ENCODE results near the gene CLPTM1.
"Not testable (repeated sequence)": the region's sequence is repeated elsewhere in the genome, so short reads cannot be mapped to it uniquely, and the experiment has no call there.

Gene CLPTM1, protein sequence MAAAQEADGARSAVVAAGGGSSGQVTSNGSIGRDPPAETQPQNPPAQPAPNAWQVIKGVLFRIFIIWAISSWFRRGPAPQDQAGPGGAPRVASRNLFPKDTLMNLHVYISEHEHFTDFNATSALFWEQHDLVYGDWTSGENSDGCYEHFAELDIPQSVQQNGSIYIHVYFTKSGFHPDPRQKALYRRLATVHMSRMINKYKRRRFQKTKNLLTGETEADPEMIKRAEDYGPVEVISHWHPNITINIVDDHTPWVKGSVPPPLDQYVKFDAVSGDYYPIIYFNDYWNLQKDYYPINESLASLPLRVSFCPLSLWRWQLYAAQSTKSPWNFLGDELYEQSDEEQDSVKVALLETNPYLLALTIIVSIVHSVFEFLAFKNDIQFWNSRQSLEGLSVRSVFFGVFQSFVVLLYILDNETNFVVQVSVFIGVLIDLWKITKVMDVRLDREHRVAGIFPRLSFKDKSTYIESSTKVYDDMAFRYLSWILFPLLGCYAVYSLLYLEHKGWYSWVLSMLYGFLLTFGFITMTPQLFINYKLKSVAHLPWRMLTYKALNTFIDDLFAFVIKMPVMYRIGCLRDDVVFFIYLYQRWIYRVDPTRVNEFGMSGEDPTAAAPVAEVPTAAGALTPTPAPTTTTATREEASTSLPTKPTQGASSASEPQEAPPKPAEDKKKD

GRCh38 chr19:44954649-44955504, at the start of gene CLPTM1:
Gene CLPTM1, plus strand, starts transcription at chr19:44955380. Its CDS starts 16 bp downstream, at chr19:44955396.
- peak; percentile 95 for DNase-seq (ENCODE audit: low read depth)

DNA sequence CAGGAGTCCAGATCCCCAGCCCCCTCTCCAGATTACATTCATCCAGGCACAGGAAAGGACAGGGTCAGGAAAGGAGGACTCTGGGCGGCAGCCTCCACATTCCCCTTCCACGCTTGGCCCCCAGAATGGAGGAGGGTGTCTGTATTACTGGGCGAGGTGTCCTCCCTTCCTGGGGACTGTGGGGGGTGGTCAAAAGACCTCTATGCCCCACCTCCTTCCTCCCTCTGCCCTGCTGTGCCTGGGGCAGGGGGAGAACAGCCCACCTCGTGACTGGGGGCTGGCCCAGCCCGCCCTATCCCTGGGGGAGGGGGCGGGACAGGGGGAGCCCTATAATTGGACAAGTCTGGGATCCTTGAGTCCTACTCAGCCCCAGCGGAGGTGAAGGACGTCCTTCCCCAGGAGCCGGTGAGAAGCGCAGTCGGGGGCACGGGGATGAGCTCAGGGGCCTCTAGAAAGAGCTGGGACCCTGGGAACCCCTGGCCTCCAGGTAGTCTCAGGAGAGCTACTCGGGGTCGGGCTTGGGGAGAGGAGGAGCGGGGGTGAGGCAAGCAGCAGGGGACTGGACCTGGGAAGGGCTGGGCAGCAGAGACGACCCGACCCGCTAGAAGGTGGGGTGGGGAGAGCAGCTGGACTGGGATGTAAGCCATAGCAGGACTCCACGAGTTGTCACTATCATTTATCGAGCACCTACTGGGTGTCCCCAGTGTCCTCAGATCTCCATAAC, 49.6 kb upstream of the CLPTM1 start, which contains the start of gene APOE:
APOE (plus strand) TSS at position 360 of the 724 bp plus-strand sequence. CDS start 829 bp downstream, outside the sequence.
- no peak for DNase-seq (ENCODE audit: low read depth)

DNA sequence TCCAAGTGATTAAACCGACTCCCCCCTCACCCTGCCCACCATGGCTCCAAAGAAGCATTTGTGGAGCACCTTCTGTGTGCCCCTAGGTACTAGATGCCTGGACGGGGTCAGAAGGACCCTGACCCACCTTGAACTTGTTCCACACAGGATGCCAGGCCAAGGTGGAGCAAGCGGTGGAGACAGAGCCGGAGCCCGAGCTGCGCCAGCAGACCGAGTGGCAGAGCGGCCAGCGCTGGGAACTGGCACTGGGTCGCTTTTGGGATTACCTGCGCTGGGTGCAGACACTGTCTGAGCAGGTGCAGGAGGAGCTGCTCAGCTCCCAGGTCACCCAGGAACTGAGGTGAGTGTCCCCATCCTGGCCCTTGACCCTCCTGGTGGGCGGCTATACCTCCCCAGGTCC, 47.6 kb upstream of the CLPTM1 start:
- DNase-seq (ENCODE audit: low read depth): no peak

DNA sequence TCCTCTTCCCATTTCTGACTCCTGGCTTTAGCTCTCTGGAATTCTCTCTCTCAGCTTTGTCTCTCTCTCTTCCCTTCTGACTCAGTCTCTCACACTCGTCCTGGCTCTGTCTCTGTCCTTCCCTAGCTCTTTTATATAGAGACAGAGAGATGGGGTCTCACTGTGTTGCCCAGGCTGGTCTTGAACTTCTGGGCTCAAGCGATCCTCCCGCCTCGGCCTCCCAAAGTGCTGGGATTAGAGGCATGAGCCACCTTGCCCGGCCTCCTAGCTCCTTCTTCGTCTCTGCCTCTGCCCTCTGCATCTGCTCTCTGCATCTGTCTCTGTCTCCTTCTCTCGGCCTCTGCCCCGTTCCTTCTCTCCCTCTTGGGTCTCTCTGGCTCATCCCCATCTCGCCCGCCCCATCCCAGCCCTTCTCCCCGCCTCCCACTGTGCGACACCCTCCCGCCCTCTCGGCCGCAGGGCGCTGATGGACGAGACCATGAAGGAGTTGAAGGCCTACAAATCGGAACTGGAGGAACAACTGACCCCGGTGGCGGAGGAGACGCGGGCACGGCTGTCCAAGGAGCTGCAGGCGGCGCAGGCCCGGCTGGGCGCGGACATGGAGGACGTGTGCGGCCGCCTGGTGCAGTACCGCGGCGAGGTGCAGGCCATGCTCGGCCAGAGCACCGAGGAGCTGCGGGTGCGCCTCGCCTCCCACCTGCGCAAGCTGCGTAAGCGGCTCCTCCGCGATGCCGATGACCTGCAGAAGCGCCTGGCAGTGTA, 46.9 kb upstream of the CLPTM1 start:
- no peak for DNase-seq (ENCODE audit: low read depth)

DNA sequence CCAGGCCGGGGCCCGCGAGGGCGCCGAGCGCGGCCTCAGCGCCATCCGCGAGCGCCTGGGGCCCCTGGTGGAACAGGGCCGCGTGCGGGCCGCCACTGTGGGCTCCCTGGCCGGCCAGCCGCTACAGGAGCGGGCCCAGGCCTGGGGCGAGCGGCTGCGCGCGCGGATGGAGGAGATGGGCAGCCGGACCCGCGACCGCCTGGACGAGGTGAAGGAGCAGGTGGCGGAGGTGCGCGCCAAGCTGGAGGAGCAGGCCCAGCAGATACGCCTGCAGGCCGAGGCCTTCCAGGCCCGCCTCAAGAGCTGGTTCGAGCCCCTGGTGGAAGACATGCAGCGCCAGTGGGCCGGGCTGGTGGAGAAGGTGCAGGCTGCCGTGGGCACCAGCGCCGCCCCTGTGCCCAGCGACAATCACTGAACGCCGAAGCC, 46.3 kb upstream of the CLPTM1 start:
- DNase-seq (ENCODE audit: low read depth): no peak

DNA sequence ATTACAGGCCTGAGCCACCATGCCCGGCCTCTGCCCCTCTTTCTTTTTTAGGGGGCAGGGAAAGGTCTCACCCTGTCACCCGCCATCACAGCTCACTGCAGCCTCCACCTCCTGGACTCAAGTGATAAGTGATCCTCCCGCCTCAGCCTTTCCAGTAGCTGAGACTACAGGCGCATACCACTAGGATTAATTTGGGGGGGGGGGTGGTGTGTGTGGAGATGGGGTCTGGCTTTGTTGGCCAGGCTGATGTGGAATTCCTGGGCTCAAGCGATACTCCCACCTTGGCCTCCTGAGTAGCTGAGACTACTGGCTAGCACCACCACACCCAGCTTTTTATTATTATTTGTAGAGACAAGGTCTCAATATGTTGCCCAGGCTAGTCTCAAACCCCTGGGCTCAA, 45.4 kb upstream of the CLPTM1 start:
- DNase-seq (ENCODE audit: low read depth): no peak

DNA sequence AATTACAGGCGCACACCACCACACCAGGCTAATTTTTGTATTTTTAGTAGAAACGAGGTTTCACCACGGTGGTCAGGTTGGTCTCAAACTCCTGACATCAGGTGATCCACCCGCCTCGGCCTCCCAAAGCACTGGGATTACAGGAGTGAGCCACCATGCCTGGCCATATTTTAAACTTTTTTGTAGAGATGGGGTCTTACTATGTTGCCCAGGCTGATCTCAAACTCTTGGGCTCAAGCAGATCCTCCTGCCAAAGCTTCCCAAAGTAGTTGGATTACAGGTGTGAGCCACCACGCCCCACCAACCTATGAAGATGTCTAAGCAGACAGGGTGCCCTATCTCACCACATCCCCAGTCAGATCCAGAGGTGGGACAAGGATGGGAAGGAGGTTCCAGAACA, 43.3 kb upstream of the CLPTM1 start:
- not testable (repeated sequence) for DNase-seq (ENCODE audit: low read depth)

GRCh38 chr19:44912854-44913253, 42.3 kb upstream of the CLPTM1 start:
- no peak for DNase-seq (ENCODE audit: low read depth)

- not testable (repeated sequence) for DNase-seq (ENCODE audit: low read depth)
Measured at GRCh38 chr19:44913512-44914432, 41.4 kb upstream of the CLPTM1 start.

DNA sequence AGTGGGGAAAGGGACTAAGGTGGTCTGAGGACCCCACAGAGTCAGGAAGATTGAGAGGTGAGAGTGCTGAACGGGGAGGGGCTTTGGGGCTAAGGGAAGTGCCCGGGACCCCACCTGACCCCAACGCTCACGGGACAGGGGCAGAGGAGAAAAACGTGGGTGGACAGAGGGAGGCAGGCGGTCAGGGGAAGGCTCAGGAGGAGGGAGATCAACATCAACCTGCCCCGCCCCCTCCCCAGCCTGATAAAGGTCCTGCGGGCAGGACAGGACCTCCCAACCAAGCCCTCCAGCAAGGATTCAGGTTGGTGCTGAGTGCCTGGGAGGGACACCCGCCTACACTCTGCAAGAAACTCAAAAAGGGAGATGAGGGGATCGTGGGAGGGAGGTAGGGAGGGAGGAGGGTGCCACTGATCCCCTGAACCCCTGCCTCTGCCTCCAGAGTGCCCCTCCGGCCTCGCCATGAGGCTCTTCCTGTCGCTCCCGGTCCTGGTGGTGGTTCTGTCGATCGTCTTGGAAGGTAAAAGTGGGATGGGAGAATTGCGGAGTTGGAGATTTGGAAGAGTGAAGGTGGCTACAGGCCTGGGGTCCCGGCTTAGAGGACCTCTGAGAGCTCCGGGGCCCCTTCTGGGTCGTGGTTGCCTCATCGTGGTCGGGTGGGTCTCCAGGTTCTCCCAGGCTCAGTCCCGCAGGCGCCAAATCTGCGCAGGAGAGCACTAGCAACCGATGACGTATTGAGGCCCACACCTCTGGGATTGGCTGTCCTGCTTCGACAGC, 40.6 kb upstream of the CLPTM1 start, which contains the start of gene APOC1:
APOC1 (plus strand) TSS at position 176 of the 774 bp plus-strand sequence; CDS start at position 460, 284 bp downstream.
- DNase-seq (ENCODE audit: low read depth): peak; percentile 71

DNA sequence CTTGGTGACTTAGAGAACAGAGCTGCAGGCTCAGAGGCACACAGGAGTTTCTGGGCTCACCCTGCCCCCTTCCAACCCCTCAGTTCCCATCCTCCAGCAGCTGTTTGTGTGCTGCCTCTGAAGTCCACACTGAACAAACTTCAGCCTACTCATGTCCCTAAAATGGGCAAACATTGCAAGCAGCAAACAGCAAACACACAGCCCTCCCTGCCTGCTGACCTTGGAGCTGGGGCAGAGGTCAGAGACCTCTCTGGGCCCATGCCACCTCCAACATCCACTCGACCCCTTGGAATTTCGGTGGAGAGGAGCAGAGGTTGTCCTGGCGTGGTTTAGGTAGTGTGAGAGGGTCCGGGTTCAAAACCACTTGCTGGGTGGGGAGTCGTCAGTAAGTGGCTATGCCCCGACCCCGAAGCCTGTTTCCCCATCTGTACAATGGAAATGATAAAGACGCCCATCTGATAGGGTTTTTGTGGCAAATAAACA, 30.9 kb upstream of the CLPTM1 start:
- DNase-seq (ENCODE audit: low read depth): no peak

DNA sequence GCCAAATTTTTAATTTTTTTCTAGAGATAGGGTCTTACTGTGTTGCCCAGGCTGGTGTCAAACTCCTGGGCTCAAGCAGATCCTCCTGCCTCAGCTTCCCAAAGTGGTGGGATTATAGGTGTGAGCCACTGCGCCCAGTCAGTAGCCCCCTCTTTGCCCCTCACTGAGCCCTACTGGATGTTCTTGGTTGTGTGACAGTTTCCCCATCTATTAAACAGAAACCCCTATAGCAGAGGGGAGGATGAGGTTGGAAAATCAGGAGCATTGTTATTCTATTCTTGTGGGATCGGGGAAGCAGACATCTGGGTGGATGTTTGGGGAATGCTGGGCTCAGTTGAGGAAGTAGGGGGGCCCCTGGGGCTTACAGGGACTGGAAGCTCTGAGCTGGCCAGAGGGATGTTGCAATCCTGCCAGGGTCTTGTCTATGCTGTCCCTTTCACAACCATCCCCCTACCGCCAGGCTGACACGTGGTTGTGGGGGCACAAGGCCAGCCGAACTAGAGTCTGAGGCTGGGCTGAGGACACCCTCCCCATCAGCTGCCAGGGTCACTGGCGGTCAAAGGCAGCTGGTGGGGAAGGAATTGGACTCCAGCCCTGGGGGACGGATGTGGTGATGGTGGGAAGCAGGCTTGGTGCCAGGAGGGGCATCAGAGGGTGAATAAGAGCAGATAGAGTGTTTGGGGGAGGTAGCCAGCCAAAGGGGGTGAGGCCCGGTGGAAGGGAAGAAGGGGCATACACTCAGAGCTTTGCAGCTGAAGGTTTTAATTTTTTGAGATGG, 29.9 kb upstream of the CLPTM1 start:
- peak; percentile 70 for DNase-seq (ENCODE audit: low read depth)

GRCh38 chr19:44926245-44927077, 28.7 kb upstream of the CLPTM1 start:
- DNase-seq (ENCODE audit: low read depth): not testable (repeated sequence)

GRCh38 chr19:44927746-44928145, 27.4 kb upstream of the CLPTM1 start:
- no peak for DNase-seq (ENCODE audit: low read depth)

DNA sequence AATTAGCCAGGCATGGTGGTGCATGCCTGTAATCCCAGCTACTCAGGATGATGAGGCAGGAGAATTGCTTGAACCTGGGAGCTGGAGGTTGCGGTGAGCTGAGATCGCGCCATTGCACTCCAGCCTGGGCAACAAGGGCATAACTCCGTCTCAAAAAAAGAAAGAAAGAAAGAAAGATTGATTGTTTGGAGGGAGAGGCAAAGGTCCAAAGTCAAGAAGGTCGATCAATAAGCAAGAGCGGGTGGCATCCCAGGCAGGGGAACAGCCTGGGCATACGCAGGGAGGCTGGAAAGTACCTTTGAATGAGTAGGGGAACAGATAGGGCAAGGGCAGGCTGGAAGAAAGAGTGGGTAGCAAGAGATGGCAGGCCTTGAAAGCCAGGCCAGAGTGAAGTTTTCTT, 25.1 kb upstream of the CLPTM1 start:
- no peak for DNase-seq (ENCODE audit: low read depth)

DNA sequence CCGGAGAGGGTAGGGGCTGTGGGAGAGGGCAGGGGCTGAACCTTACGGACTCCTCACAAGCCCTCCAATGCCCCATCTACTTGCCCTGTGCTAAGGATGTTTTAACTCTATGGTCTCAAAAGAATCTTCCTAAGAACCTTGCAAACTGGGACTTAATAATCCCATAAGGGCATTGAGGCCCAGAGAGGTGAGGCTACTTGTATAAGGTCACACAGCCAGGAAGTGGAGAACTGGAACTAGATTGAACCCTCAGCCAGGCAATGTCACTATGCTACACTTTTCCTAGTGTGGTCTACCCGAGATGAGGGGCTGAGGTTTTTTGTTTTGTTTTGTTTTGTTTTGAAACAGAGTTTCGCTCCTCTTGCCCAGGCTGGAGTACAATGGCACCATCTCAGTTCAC, 23.6 kb upstream of the CLPTM1 start:
- DNase-seq (ENCODE audit: low read depth): no peak

- DNase-seq (ENCODE audit: low read depth): no peak
Measured at GRCh38 chr19:44939668-44940067, 15.5 kb upstream of the CLPTM1 start.

Data from fibroblast of the conjunctiva (primary cell).